K562 (cell line): ENCODE measurements around the gene ADNP2. TPM values are rescaled to one million over a fixed set of nuclear protein-coding genes. Genes with fewer than 3 reads are reported as not detected.

ENCODE experiments used
- DDX20 ChIP-seq: fragments of 450-650 bp; IDR thresholded peaks from 2 replicates; pipeline ENCODE4 v1.6.1; 2016; ENCODE audit warnings: missing genetic modification characterization, low read depth, mild to moderate bottlenecking, missing compliant biosample characterization, moderate library complexity
- polyA plus RNA-seq, 8 experiments: library from polyadenylated mRNA; depleted of rRNA in 4 of 8; stranded (reverse) in 5 of 8; unstranded in 3 of 8; fragments of >200 nt; fragmentation: Nextera tagmentation in 2 of 8; fragmentation: Illumina TruSeq in 1 of 8; extraction: Ambion mirVana in 2 of 8; extraction: Trizol in 1 of 8; gene quantifications; 2 replicates each; pipeline versions ENCODE4 v1.2.1 to v1.2.3, GENCODE V29; 2011 to 2014; ENCODE audit warnings: inconsistent platforms in 1 of 8, missing spikeins in 1 of 8
- total RNA-seq, 7 experiments: library from RNA; depleted of rRNA in 6 of 7; stranded (reverse); fragments of >200 nt in 6 of 7; fragmentation: Illumina TruSeq in 2 of 7; extraction: Trizol in 2 of 7; gene quantifications; 2 replicates each; pipeline versions ENCODE4 v1.2.1 to v1.2.3, GENCODE V29; 2011 to 2021; ENCODE audit warnings: low replicate concordance in 1 of 7
- TF ChIP-seq, protein P1 (sequence below), 2 experiments: fragments of 450-650 bp; IDR thresholded peaks; 2 replicates each; pipeline ENCODE4 v1.6.1; 2016; ENCODE audit warnings: mild to moderate bottlenecking in 2 of 2, borderline replicate concordance in 1 of 2, low read depth in 1 of 2, moderate library complexity in 1 of 2

ADNP2 gene
- total and polyA plus RNA-seq, 9 of the 15 experiments (the other 6 are each of a cell fraction or from before 2014, with no cell fraction given), result 5.8 to 24.3 (median 16.0) TPM

- TF ChIP-seq, protein P1, sequence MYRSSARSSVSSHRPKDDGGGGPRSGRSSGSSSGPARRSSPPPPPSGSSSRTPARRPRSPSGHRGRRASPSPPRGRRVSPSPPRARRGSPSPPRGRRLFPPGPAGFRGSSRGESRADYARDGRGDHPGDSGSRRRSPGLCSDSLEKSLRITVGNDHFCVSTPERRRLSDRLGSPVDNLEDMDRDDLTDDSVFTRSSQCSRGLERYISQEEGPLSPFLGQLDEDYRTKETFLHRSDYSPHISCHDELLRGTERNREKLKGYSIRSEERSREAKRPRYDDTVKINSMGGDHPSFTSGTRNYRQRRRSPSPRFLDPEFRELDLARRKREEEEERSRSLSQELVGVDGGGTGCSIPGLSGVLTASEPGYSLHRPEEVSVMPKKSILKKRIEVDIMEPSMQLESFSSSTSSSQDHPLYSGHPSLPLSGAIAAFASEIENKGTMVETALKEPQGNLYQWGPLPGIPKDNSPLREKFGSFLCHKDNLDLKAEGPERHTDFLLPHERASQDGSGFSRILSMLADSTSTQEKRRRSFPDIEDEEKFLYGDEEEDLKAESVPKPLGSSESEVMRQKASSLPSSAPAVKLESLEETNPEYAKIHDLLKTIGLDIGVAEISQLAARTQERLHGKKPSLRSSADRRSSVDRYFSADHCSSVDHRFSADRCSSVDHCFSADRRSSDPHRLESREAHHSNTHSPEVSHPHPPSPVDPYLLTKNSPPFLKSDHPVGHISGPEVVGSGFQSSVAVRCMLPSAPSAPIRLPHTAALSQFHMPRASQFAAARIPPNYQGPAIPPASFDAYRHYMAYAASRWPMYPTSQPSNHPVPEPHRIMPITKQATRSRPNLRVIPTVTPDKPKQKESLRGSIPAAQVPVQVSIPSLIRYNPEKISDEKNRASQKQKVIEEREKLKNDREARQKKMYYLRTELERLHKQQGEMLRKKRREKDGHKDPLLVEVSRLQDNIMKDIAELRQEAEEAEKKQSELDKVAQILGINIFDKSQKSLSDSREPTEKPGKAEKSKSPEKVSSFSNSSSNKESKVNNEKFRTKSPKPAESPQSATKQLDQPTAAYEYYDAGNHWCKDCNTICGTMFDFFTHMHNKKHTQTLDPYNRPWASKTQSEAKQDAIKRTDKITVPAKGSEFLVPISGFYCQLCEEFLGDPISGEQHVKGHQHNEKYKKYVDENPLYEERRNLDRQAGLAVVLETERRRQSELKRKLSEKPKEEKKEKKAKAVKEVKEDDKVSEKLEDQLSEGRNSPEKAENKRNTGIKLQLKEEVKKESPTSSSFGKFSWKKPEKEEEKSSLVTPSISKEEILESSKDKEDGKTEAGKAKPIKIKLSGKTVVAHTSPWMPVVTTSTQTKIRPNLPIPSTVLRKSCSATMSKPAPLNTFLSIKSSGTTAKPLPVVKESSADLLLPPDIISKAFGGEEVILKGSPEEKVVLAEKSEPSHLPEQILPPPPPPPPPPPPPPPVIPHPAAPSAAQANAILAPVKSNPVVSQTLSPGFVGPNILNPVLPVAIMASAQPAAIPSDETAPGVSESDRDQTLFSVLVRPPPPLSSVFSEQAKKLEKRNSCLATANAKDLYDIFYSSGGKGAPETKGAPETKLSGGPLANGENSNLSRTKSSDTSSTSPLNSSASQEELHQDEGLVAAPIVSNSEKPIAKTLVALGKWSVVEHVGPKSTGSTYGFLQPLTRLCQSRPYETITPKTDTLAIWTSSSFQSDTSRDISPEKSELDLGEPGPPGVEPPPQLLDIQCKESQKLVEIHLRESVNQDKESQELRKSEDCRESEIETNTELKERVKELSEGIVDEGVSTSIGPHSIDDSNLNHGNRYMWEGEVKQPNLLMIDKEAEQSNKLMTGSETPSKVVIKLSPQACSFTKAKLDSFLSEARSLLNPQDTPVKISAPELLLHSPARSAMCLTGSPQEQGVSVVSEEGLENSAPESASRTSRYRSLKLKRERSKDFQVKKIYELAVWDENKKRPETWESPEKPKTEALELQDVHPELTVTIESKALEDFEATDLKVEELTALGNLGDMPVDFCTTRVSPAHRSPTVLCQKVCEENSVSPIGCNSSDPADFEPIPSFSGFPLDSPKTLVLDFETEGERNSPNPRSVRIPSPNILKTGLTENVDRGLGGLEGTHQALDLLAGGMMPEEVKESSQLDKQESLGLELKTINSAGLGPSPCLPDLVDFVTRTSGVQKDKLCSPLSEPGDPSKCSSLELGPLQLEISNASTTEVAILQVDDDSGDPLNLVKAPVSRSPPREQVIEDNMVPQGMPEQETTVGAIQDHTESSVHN (IDR thresholded peaks at IDR 0.05; ENCODE audit: borderline replicate concordance in 1 of 2, low read depth in 1 of 2), result no peak
- no peak for TF ChIP-seq DDX20
Observed at GRCh38 chr18:80112624-80113248, 3.7 kb downstream of the ADNP2 start (continued).
